ENCODE data around the gene DAAM1. TPM values are rescaled to one million over a fixed set of nuclear protein-coding genes. Genes with fewer than 3 reads are reported as not detected.

DAAM1 gene
- total RNA-seq, 1 donor from 2014 or later: 38.0 TPM

DNA sequence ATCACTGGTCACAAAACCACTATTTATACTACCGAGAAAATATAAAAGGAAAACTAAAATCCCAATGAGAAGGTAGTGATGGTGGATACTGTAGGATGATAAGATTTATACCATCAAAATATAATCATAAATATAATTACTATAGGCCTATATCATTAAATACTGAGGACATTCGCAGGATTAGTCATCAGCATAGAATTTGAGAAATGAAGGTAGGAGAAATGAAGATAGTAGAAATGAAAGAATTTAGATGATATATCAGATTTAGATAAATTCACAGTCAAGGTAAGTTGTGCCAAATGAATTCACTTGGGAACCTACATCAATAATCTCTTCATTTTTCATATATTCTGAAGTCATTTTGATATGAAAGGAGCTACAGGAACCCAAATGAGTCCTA lies 82.8 kb downstream of the DAAM1 start:
- DNase-seq (ENCODE audit: low read depth): no peak
- no peak overlapping the region for H3K9ac ChIP-seq (ENCODE audit: low read length)
- H3K9me3 ChIP-seq (ENCODE audit: insufficient read depth, low read depth, low read length): no peaks in the 10 kb centered on the region
- H3K4me3 ChIP-seq (ENCODE audit: insufficient read depth, low read depth, low read length): no peak overlapping the region
- no peaks in the 10 kb centered on the region for H4K20me1 ChIP-seq (ENCODE audit: insufficient read depth, low read length)
- H2AFZ ChIP-seq (ENCODE audit: low read depth, low read length): no peak overlapping the region
- H3K4me1 Mint-ChIP-seq (ENCODE audit: low read depth, unreplicated experiment): peaks cover 31% of the 10 kb centered on the region
- no peak overlapping the region for H3K4me2 ChIP-seq (ENCODE audit: low read length)
- H3K4me1 ChIP-seq (ENCODE audit: insufficient read depth, low read length): peaks cover 24% of the 10 kb centered on the region
- no peaks in the 10 kb centered on the region for H3K27me3 Mint-ChIP-seq (ENCODE audit: low read depth, unreplicated experiment)
- TF ChIP-seq, protein P1, sequence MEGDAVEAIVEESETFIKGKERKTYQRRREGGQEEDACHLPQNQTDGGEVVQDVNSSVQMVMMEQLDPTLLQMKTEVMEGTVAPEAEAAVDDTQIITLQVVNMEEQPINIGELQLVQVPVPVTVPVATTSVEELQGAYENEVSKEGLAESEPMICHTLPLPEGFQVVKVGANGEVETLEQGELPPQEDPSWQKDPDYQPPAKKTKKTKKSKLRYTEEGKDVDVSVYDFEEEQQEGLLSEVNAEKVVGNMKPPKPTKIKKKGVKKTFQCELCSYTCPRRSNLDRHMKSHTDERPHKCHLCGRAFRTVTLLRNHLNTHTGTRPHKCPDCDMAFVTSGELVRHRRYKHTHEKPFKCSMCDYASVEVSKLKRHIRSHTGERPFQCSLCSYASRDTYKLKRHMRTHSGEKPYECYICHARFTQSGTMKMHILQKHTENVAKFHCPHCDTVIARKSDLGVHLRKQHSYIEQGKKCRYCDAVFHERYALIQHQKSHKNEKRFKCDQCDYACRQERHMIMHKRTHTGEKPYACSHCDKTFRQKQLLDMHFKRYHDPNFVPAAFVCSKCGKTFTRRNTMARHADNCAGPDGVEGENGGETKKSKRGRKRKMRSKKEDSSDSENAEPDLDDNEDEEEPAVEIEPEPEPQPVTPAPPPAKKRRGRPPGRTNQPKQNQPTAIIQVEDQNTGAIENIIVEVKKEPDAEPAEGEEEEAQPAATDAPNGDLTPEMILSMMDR (IDR thresholded peaks at IDR 0.05; ENCODE audit: insufficient read depth, low read depth, low read length): no peak
- TF ChIP-seq EZH2 (IDR thresholded peaks at IDR 0.05; ENCODE audit: insufficient read depth, low read length): no peak
- peaks cover 15% of the 10 kb centered on the region for H3K36me3 Mint-ChIP-seq (ENCODE audit: low read depth, unreplicated experiment)
- H3K79me2 ChIP-seq (ENCODE audit: insufficient read depth, low read length): no peaks in the 10 kb centered on the region
- H3K27ac ChIP-seq (ENCODE audit: low read depth, low read length): no peak overlapping the region
- no peaks in the 10 kb centered on the region for H3K9me3 Mint-ChIP-seq (ENCODE audit: unreplicated experiment)
- H3K27ac Mint-ChIP-seq (ENCODE audit: unreplicated experiment): no peak overlapping the region
- FAIRE-seq: no peak
- no peak overlapping the region for H3K4me3 Mint-ChIP-seq (ENCODE audit: unreplicated experiment)
- H3K36me3 ChIP-seq (ENCODE audit: insufficient read depth, low read length): no peaks in the 10 kb centered on the region
- H3K27me3 ChIP-seq (ENCODE audit: insufficient read depth, low read length): no peaks in the 10 kb centered on the region

DNA sequence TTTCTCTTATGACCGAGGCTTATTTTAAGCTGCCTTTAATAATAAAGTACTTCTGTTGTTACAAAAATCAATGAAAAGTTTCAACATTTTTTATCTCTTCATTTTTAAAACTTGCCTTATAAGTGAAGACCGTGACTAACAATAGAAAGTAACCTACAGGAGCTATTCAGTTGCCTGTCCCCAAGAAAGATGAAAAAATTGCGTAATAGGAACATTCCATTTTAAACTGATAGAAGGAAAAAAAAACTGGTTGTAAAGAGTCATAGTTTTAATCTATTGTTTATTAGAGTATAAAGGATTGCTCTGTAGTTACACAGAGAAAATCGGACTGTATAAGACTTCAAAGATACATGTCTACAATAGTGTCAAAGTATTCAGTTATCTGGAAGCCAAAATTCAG lies 83.3 kb downstream of the DAAM1 start:
- peaks cover 36% of the 10 kb centered on the region for H3K4me1 Mint-ChIP-seq (ENCODE audit: low read depth, unreplicated experiment)
- H3K36me3 ChIP-seq (ENCODE audit: insufficient read depth, low read length): no peaks in the 10 kb centered on the region
- H3K27ac Mint-ChIP-seq (ENCODE audit: unreplicated experiment): no peak overlapping the region
- no peak overlapping the region for H3K27ac ChIP-seq (ENCODE audit: low read depth, low read length)
- no peaks in the 10 kb centered on the region for H4K20me1 ChIP-seq (ENCODE audit: insufficient read depth, low read length)
- H3K9ac ChIP-seq (ENCODE audit: low read length): no peak overlapping the region
- no peaks in the 10 kb centered on the region for H3K9me3 ChIP-seq (ENCODE audit: insufficient read depth, low read depth, low read length)
- H3K36me3 Mint-ChIP-seq (ENCODE audit: low read depth, unreplicated experiment): peaks cover 15% of the 10 kb centered on the region
- no peaks in the 10 kb centered on the region for H3K27me3 Mint-ChIP-seq (ENCODE audit: low read depth, unreplicated experiment)
- TF ChIP-seq, protein P1 (IDR thresholded peaks at IDR 0.05; ENCODE audit: insufficient read depth, low read depth, low read length): no peak
- TF ChIP-seq EZH2 (IDR thresholded peaks at IDR 0.05; ENCODE audit: insufficient read depth, low read length): no peak
- H3K79me2 ChIP-seq (ENCODE audit: insufficient read depth, low read length): no peaks in the 10 kb centered on the region
- FAIRE-seq: no peak
- H3K4me3 ChIP-seq (ENCODE audit: insufficient read depth, low read depth, low read length): no peak overlapping the region
- no peak overlapping the region for H2AFZ ChIP-seq (ENCODE audit: low read depth, low read length)
- H3K27me3 ChIP-seq (ENCODE audit: insufficient read depth, low read length): no peaks in the 10 kb centered on the region
- H3K4me3 Mint-ChIP-seq (ENCODE audit: unreplicated experiment): no peak overlapping the region
- peak; percentile 53 for DNase-seq (ENCODE audit: low read depth)
- H3K9me3 Mint-ChIP-seq (ENCODE audit: unreplicated experiment): no peaks in the 10 kb centered on the region
- peaks cover 29% of the 10 kb centered on the region for H3K4me1 ChIP-seq (ENCODE audit: insufficient read depth, low read length)
- no peak overlapping the region for H3K4me2 ChIP-seq (ENCODE audit: low read length)

DNA sequence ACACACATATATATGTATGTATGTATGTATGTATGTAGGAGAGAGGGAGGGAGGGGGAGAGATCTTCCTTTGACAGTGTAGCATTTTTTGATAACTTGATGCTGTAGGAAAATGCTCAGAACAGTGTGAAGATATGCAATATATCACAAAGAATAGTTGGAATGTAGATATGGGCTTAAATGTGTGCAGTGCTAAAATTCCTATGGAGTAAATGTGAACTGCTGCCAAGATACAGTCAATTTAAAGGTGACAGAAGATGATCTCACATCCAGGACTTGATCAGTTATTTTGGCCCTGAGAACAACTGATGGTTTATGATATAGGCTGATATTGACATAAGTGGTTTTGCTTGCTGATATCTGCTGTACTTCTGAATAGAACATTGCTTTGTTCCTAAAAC lies 84.2 kb downstream of the DAAM1 start:
- H3K27ac ChIP-seq (ENCODE audit: low read depth, low read length): no peak overlapping the region
- no peaks in the 10 kb centered on the region for H3K79me2 ChIP-seq (ENCODE audit: insufficient read depth, low read length)
- DNase-seq (ENCODE audit: low read depth) (no peak), FAIRE-seq (peak; percentile 26)
- no peaks in the 10 kb centered on the region for H3K27me3 ChIP-seq (ENCODE audit: insufficient read depth, low read length)
- no peak overlapping the region for H3K9ac ChIP-seq (ENCODE audit: low read length)
- Mint-ChIP-seq H3K27ac (ENCODE audit: unreplicated experiment) (peak overlapping the region; percentile 4), H3K36me3 (ENCODE audit: low read depth, unreplicated experiment) (peaks cover 11% of the 10 kb centered on the region), H3K4me3 (ENCODE audit: unreplicated experiment) (no peak overlapping the region), H3K4me1 (ENCODE audit: low read depth, unreplicated experiment) (peaks cover 36% of the 10 kb centered on the region), H3K9me3 (ENCODE audit: unreplicated experiment) (no peaks in the 10 kb centered on the region), H3K27me3 (ENCODE audit: low read depth, unreplicated experiment) (no peaks in the 10 kb centered on the region)
- H4K20me1 ChIP-seq (ENCODE audit: insufficient read depth, low read length): no peaks in the 10 kb centered on the region
- no peaks in the 10 kb centered on the region for H3K36me3 ChIP-seq (ENCODE audit: insufficient read depth, low read length)
- no peak overlapping the region for H2AFZ ChIP-seq (ENCODE audit: low read depth, low read length)
- H3K9me3 ChIP-seq (ENCODE audit: insufficient read depth, low read depth, low read length): no peaks in the 10 kb centered on the region
- peaks cover 25% of the 10 kb centered on the region for H3K4me1 ChIP-seq (ENCODE audit: insufficient read depth, low read length)
- no peak overlapping the region for H3K4me3 ChIP-seq (ENCODE audit: insufficient read depth, low read depth, low read length)
- TF ChIP-seq, protein P1 (IDR thresholded peaks at IDR 0.05; ENCODE audit: insufficient read depth, low read depth, low read length): no peak
- no peak for TF ChIP-seq EZH2 (IDR thresholded peaks at IDR 0.05; ENCODE audit: insufficient read depth, low read length)
- H3K4me2 ChIP-seq (ENCODE audit: low read length): no peak overlapping the region

All from astrocyte (in vitro differentiated cells and primary cell).